Mesodermal cell (in vitro differentiated cells): ENCODE data around the gene OLFML1.

ENCODE experiments used
- H3K27ac ChIP-seq: 2 replicates; pipeline ENCODE4 v1.7.0; 2013; ENCODE audit warnings: mild to moderate bottlenecking, low read depth, low read length, moderate library complexity; ENCODE audit not compliant: severe bottlenecking
- H3K36me3 ChIP-seq: 2 replicates; pipeline ENCODE4 v1.7.1; 2013; ENCODE audit warnings: mild to moderate bottlenecking, low read length, moderate library complexity; ENCODE audit not compliant: control insufficient read depth, insufficient read depth
- H3K4me1 ChIP-seq: one replicate; pipeline ENCODE4 v1.7.1; 2013; ENCODE audit warnings: mild to moderate bottlenecking, low read length; ENCODE audit not compliant: insufficient read depth, control insufficient read depth, poor library complexity, severe bottlenecking
- H3K4me3 ChIP-seq: 2 replicates; pipeline ENCODE4 v1.7.0; 2013; ENCODE audit warnings: low read length, control low read depth, mild to moderate bottlenecking; ENCODE audit not compliant: insufficient read depth, poor library complexity, severe bottlenecking; ENCODE audit errors: extremely low read depth
- H3K9me3 ChIP-seq: 2 replicates; pipeline ENCODE4 v1.7.1; 2013; ENCODE audit warnings: mild to moderate bottlenecking, low read length, moderate library complexity; ENCODE audit not compliant: control insufficient read depth
- WGBS, 2 experiments: methylation state at CpG; one replicate each; pipeline ENCODE4 v1.1.5; 2013; ENCODE audit warnings: missing lambda C conversion rate in 2 of 2; ENCODE audit not compliant: insufficient coverage in 2 of 2; 5-methylcytosine and 5-hydroxymethylcytosine counted together

Gene OLFML1

DNA sequence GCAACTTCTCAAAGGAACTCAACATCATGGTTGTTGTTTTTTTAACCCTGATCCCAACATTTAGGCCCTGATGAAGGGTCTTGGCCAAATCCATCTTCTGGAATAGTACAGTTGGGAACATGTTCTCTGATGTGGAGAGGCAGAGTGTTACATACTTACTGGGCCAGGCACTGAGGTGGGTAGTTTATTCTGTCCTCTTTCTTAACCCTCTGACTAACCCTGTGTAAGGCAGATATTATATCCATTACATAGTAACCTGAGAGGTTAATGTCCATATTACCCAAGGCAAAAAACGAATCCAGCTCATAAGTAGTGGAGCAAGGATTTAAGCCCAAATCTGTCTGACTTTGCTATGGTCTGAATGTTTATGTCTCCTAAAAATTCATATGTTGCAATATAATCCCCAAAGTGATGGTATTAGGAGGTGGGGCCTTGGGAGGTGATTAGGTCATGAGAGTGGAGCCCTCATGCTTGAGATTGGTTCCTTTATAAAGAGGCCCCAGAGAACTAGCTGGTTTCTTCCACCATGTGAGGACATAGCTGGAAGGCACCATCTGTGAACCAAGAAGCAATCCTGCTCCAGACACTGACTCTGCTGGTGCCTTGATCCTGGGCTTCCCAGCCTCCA is 44.8 kb downstream of the OLFML1 start:
- 71% methylated on average over 1 of the region's 1 CpG; no CpG with 5 or more reads in 1 of the 2 experiments for WGBS, 2 experiments
- Histone ChIP-seq H3K27ac (no peak overlapping the region), H3K4me1 (no peaks in the 10 kb centered on the region), H3K36me3 (no peaks in the 10 kb centered on the region), H3K9me3 (no peaks in the 10 kb centered on the region), H3K4me3 (no peak overlapping the region)

DNA sequence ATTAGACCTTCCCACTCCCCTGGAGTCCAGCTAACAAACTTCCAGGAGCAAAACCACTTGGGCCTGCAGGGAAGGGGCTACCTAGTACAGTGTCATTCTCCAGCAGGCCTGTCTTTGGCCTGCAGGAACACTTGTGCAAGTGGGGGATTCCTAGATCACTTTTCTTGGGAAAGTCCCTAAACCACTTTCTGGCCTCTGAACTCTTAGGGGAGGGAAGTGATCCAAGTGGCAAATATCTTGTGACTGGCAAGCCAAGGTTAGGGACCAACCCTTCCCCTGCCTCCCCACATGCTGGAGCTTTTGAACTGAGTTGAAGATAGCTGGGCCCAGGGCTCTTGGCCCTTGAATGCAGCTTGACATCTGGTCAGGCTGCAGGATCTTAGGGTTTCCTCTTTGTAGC is 45.7 kb downstream of the OLFML1 start:
- H3K4me3 ChIP-seq = no peak overlapping the region
- H3K27ac ChIP-seq = no peak overlapping the region
- no peaks in the 10 kb centered on the region for H3K4me1 ChIP-seq
- H3K36me3 ChIP-seq = no peaks in the 10 kb centered on the region
- no peaks in the 10 kb centered on the region for H3K9me3 ChIP-seq

DNA sequence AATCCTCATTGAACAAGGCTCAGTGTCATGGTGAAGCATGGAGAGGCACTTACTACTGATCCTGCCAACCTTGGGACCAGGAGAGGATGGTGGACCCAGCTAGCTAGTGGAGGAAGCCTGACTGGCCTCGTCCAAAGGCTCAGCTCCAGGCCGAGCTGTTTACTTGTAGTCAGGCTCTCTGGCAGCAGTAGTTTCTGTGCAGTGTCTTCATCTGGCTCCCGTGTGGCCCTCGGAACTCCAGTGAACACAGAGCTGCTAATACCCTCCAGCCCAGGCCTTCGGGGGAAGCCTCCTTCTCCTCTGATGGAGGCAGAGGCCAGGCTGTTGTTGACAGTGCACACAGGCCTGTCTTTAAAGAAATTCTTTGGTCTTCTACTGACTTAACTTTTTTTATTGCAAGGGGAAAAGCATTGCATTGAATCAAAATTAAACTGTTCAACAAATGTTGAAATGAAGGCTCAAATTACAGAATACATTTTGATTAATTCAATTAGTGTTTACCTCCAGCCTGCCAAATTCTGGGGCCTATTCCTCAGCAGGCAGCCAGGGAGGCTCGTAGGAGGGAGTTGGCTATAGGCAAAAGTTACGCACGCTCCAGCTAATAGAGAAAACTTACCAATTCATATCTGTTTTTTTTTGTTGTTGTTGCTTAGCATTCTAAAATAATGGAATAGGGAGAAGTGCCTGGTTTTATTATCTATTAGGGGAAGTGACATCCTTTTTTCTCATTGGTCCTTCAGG is 47.3 kb downstream of the OLFML1 start:
- WGBS, 2 experiments = 80 to 81% methylated on average over 5 to 7 of the region's 8 CpGs
- H3K4me3 ChIP-seq = no peak overlapping the region
- H3K36me3 ChIP-seq = no peaks in the 10 kb centered on the region
- no peaks in the 10 kb centered on the region for H3K9me3 ChIP-seq
- H3K27ac ChIP-seq = no peak overlapping the region
- H3K4me1 ChIP-seq = no peaks in the 10 kb centered on the region

DNA sequence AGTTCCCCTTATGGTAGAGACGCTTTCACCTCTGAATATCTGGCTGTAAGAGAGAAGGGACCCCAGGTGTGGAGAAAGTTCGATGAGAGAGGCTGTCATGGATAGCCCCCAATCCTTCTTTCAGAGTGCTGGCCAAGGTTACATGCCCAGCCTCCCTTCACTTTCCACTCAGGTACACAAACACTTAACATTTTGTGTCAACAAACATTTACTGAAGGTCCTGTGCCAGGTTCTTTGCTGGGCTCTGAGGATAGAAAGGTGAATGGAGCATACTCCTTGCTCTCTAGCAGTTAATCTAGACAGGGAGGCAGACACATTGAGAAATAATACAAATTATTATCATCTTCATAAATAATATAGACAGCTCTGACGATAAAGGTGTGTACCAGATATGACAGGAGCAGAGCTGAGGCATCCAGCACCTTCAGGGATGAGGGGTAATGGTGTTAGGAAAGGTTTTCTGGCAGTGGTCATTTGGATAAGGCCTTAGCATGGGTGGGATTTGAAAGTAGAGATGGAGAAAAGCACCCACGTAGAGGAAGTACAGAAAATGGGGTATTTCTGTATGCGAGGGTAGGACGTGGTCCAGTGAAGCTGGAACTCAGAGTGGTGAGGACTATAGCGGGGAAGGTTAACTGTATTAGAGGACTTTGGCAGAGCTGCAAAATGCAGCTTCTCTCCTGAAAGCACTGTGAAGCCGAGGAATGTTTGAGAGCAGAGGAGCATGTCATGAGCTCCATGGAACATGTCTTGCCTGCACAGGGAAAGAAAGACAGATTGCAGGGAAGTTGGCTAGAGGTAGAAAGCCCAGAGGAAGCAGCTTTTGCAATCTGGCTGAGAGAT is 48.1 kb downstream of the OLFML1 start:
- Histone ChIP-seq H3K4me3 (no peak overlapping the region), H3K9me3 (no peaks in the 10 kb centered on the region), H3K27ac (no peak overlapping the region), H3K4me1 (no peaks in the 10 kb centered on the region), H3K36me3 (no peaks in the 10 kb centered on the region)
- 92 to 96% methylated on average over 5 of the region's 8 CpGs for WGBS, 2 experiments

DNA sequence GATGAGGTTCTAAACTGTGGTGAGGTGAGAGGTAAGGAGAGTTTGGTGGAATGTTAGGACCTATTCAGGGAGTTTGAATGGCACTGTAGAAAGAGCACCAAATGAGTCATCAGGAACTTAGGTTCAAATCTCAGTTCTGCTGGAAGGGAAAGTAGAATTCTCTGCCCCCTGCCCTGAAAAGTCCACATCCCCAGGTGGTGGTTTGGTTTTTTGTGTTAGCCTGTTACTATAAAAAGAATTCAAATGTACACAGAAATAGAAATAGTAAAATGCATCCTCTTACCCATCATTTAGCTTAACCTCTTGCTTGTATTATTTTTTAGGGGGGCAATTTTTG is 48.7 kb downstream of the OLFML1 start:
- H3K4me3 ChIP-seq = no peak overlapping the region
- H3K4me1 ChIP-seq = peaks cover 5% of the 10 kb centered on the region
- H3K36me3 ChIP-seq = no peaks in the 10 kb centered on the region
- H3K9me3 ChIP-seq = no peaks in the 10 kb centered on the region
- no peak overlapping the region for H3K27ac ChIP-seq

DNA sequence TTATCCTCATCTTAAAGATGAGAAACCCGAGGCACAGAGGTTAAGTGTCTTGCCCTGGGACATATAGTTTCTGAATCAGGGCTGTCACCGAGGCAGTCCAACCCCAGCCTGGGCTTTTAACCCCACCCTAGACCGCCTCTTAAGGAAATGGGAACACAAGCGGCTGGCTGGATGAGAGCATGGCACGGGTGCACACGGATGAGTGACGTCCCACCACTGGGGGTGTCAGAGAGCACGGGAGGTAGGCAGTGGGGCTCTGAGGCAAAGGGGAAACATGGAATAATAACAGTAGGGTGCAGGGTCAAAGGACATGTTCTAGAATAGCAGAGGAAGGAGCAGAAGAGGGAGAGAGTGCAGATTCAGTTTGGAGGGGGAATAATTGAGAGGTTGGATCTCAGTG is 50.8 kb downstream of the OLFML1 start:
- no peak overlapping the region for H3K4me3 ChIP-seq

DNA sequence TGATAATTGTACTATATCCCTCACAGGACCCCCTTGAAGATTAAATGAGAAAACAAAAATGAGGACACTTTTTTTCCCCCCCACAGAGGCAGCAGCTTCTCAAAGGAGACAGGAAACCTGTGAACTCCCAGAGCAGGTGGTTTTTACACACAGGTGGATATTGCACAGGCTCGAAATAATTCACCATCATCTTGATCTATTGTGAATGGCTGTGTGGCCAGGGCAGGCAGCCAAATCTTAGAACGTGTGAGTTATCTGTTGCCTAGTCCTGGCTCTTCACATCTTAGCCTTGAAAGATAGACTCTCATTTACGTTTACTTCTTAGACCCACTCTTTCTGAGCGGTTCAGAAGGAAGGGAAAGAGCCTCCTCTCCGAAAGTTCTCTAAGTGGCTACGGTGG is 52.0 kb downstream of the OLFML1 start:
- Histone ChIP-seq H3K36me3 (no peaks in the 10 kb centered on the region), H3K9me3 (no peaks in the 10 kb centered on the region), H3K27ac (no peak overlapping the region), H3K4me1 (peaks cover 10% of the 10 kb centered on the region), H3K4me3 (no peak overlapping the region)
- 94 to 100% methylated on average over 3 to 6 of the region's 6 CpGs for WGBS, 2 experiments

More for the DNA sequence above, 50.8 kb downstream of the OLFML1 start:
- Histone ChIP-seq H3K4me1 (peaks cover 6% of the 10 kb centered on the region), H3K36me3 (no peaks in the 10 kb centered on the region), H3K27ac (no peak overlapping the region), H3K9me3 (no peaks in the 10 kb centered on the region)
- WGBS, 2 experiments = 45 to 47% methylated on average over 5 to 8 of the region's 8 CpGs

DNA sequence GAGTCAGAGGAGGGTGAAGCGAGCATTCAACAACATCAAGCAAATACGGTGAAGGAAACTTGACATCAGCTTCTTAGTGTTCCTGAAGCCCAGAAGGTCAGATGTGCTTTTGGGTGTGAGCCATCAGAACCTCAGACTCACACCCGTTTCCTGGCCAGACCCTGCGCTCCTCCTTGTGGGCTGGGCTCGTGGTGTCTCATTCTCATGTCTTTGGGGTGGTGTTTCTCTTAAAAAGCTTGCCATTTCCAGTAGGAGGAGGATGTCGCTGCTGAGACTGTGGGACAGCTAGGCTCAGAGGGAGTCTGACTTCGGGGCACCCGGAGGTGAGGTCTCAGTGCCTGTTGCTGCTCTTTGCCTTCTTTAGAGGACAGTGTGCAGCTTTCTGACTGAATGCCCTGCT is 52.7 kb downstream of the OLFML1 start:
- Histone ChIP-seq H3K4me3 (no peak overlapping the region), H3K27ac (no peak overlapping the region), H3K4me1 (peaks cover 10% of the 10 kb centered on the region), H3K36me3 (no peaks in the 10 kb centered on the region), H3K9me3 (no peaks in the 10 kb centered on the region)
- WGBS, 2 experiments = 90 to 94% methylated on average over 5 to 8 of the region's 8 CpGs

DNA sequence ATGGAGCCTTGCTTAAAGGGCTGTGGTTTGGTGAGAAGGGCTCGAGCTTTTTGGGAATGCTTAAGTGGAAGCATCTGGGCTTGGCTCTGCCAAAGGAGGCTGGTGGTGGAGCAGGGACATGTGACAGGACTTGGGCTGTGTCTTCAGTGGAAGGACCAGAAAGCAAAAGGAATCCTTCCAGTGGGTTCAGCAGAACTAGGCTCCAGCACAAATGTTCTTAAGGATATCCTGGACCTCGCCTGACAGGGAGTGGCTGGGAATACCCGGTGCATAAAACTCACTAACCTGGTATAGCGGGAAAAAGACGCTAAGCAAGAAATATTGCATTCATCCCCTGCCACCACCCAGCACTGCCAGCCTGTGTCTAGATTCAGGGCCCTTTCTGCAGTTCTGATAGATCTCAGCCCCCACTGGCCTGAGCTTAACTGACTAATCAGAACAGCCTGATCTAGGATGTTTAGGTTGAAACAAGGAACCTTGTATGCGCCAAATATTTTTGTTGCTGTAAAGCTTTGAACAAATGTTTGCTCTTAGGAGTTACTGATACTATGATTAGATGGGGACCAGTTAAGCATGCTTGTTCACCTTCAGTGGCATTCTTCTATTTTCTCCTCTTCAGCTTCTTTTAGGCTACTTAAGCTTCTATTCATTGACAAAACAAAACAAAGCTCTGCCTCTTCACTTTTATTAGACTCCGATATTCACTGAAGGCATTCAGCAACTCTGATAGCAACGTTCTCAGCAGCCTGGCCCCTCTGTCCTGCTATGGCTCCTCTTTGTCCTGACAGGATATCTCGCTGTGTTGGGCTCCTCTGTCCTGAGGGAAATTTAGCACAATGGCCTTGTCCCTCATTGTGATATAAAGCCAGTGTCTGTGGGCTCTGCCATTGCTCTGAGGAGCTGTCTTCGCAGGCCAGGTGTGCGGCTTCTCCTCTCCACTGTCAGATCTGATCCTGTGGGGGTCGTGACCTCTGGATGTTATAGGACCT is 53.5 kb downstream of the OLFML1 start:
- Histone ChIP-seq H3K4me1 (peaks cover 10% of the 10 kb centered on the region), H3K9me3 (no peaks in the 10 kb centered on the region), H3K4me3 (no peak overlapping the region), H3K27ac (no peak overlapping the region), H3K36me3 (no peaks in the 10 kb centered on the region)
- WGBS, 2 experiments = 90 to 91% methylated on average over 11 to 12 of the region's 12 CpGs

DNA sequence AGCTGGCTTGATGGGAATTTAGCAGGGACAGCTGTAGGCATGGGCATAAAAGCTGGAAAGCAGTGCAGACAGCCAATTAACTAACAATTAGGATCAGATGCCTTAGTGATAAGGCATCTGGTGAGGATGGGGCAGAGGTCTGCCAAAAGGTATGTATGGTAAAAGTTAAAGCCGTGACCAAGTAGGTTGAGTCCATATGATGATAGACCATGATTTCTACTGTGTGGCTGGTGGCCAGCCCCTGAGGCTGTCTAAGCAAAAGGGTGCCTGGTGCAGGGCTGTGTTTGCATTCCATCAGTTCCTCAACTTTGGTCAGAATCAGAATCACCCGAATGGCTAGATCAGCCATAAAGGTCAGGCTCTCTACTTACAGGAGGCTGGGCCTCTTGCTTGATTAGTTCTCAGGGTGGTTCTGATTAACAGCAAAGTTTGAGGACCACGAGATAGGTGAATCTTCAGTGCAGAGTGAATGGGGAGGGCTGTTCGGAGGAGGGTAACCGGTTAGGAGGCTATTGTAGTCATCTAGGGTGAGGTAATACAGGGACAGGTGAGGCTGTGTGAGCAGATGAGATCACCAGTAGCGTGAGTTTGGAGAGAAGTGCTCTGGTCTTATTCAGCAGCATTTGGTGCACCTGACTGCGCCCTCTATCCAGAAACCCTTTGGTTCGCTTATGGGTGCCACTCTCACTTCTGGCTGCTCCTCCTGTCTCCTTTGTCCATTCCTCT is 55.7 kb downstream of the OLFML1 start:
- Histone ChIP-seq H3K27ac (no peak overlapping the region), H3K4me1 (peaks cover 10% of the 10 kb centered on the region), H3K36me3 (no peaks in the 10 kb centered on the region), H3K4me3 (no peak overlapping the region), H3K9me3 (no peaks in the 10 kb centered on the region)
- WGBS, 2 experiments = 89 to 97% methylated on average over 6 to 7 of the region's 8 CpGs
